ENCODE data around the gene KLHL22. TPM values are rescaled to one million over a fixed set of nuclear protein-coding genes. Genes with fewer than 3 reads are reported as not detected.
"Not testable (repeated sequence)": the region's sequence is repeated elsewhere in the genome, so short reads cannot be mapped to it uniquely, and the experiment has no call there.

The KLHL22 gene
- polyA plus RNA-seq, 4 donors: 5.9 to 15.1 (median 8.6) TPM

DNA sequence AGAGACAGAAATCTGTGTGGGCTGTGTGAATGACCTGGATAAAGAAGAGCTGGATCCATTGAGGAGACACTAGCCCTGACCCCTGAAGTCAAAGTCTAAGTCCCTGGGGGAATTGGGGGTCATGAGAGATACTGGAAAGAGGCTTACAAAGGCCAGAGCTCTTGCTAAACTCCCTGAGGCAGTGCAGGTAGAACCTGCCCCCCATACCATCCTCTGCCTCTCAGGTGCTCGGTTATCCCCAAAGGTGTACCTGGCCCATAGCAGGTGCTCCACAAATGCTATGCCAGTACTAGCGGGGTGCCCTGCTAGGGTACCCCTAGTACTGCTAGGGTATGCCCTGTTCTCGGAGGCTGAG lies 38.9 kb downstream of the KLHL22 start:
- FAIRE-seq: no peak
- no peak for DNase-seq
- Histone ChIP-seq H3K27ac (ENCODE audit: low read depth in 1 of 3, low read length in 2 of 3) (no peak overlapping the region), H3K4me3 (ENCODE audit: low read depth in 1 of 3, low read length in 3 of 3) (no peak overlapping the region), H3K4me1 (ENCODE audit: control insufficient read depth in 3 of 3, insufficient read depth in 2 of 3, low read depth in 1 of 3, low read length in 2 of 3) (peaks cover 0 to 10% (median 0%) of the 10 kb centered on the region in 3 donors), H3K9me3 (ENCODE audit: control insufficient read depth in 2 of 2, insufficient read depth in 1 of 2, low read depth in 1 of 2, low read length in 1 of 2) (no peaks in the 10 kb centered on the region), H3K27me3 (ENCODE audit: control insufficient read depth in 3 of 3, insufficient read depth in 3 of 3, low read length in 3 of 3) (no peaks in the 10 kb centered on the region), H3K36me3 (ENCODE audit: control insufficient read depth in 3 of 3, insufficient read depth in 2 of 3, low read depth in 1 of 3, low read length in 3 of 3) (peaks cover 0 to 44% (median 0%) of the 10 kb centered on the region in 3 donors)
- 90 to 97% (median 94%) methylated on average over 3 of the region's 3 CpGs for WGBS, 3 donors

DNA sequence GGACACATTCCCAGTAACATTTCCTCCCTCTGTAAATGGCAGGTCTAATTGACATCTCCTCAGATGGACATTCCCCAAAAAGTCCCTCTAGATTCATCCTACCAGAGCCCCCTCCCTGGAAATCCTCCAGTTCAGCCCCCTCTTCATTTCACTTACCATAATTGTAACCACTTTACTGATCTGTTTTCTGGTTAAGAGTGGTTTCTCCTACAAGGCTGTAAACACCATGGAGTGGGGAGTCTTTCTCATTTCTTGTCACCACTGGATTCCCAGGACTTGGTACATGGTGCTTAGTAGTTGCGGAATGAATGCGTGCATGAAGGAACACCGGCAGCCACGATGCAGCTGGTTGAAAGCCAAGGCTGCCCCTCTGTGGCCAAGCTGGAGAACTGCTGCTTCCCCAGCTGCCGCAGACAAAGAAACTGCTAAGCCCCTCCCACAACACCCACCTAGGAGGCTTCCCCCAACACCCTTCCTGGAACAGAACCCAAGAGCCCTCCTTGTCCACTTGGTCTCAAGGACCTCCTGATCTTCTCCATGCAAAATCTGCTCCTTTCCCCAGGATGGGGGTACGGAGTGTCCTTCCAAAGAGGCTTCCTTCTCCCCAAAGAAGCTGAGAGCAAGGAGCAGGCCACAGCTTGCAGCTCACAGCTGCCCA lies 39.4 kb downstream of the KLHL22 start:
- Histone ChIP-seq H3K36me3 (ENCODE audit: control insufficient read depth in 3 of 3, insufficient read depth in 2 of 3, low read depth in 1 of 3, low read length in 3 of 3) (peaks cover 0 to 48% (median 0%) of the 10 kb centered on the region in 3 donors), H3K9me3 (ENCODE audit: control insufficient read depth in 2 of 2, insufficient read depth in 1 of 2, low read depth in 1 of 2, low read length in 1 of 2) (no peaks in the 10 kb centered on the region), H3K27me3 (ENCODE audit: control insufficient read depth in 3 of 3, insufficient read depth in 3 of 3, low read length in 3 of 3) (no peaks in the 10 kb centered on the region), H3K27ac (ENCODE audit: low read depth in 1 of 3, low read length in 2 of 3) (no peak overlapping the region), H3K4me3 (ENCODE audit: low read depth in 1 of 3, low read length in 3 of 3) (no peak overlapping the region), H3K4me1 (ENCODE audit: control insufficient read depth in 3 of 3, insufficient read depth in 2 of 3, low read depth in 1 of 3, low read length in 2 of 3) (peaks cover 0 to 10% (median 0%) of the 10 kb centered on the region in 3 donors)
- FAIRE-seq (no peak), DNase-seq (peak; percentile 63 to 81)
- WGBS, 3 donors: 17 to 24% (median 20%) methylated on average over 6 of the region's 6 CpGs

DNA sequence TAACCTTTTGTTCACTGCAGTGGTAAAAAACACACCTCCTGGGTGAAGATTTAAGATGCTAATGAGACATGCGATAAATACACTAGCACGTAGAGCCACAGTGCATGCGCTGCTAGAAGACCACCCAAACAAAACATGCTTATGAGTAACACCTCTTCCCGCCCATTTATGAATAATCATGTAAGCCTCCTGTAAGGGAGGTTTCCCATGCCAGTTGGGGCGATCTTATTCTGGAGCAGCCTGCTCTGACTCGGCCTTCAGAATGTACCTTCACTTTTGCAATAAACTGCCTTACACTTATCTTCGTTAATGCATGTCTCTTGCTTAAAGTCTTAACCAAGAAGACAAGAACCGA lies 39.9 kb downstream of the KLHL22 start:
- Histone ChIP-seq H3K27ac (ENCODE audit: low read depth in 1 of 3, low read length in 2 of 3) (no peak overlapping the region), H3K9me3 (ENCODE audit: control insufficient read depth in 2 of 2, insufficient read depth in 1 of 2, low read depth in 1 of 2, low read length in 1 of 2) (no peaks in the 10 kb centered on the region), H3K36me3 (ENCODE audit: control insufficient read depth in 3 of 3, insufficient read depth in 2 of 3, low read depth in 1 of 3, low read length in 3 of 3) (peaks cover 2 to 46% (median 3%) of the 10 kb centered on the region in 3 donors), H3K27me3 (ENCODE audit: control insufficient read depth in 3 of 3, insufficient read depth in 3 of 3, low read length in 3 of 3) (no peaks in the 10 kb centered on the region), H3K4me3 (ENCODE audit: low read depth in 1 of 3, low read length in 3 of 3) (no peak overlapping the region), H3K4me1 (ENCODE audit: control insufficient read depth in 3 of 3, insufficient read depth in 2 of 3, low read depth in 1 of 3, low read length in 2 of 3) (peaks cover 0 to 10% (median 0%) of the 10 kb centered on the region in 3 donors)
- 88 to 93% (median 92%) methylated on average over 8 of the region's 8 CpGs for WGBS, 3 donors
- DNase-seq: no peak
- FAIRE-seq: no peak

DNA sequence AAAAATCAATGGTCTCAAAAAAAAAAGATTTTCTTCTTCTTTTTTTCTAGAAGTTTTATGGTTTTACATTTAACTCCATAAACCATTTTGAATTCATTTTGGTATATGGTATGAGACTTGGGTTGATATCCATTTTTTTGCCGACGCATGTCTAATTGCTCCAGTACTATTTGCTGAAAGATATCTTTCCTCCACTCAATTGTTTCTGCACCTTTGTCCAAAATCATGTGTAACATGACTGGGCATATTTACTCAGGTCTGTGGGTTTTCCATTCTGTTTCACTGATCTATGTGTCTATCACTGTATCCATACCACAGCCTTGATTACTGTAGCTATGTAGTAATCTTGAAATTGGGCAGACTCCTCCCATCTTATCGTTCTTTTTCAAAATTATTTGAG lies 42.4 kb downstream of the KLHL22 start:
- Histone ChIP-seq H3K36me3 (ENCODE audit: control insufficient read depth in 3 of 3, insufficient read depth in 2 of 3, low read depth in 1 of 3, low read length in 3 of 3) (peaks cover 2 to 30% (median 3%) of the 10 kb centered on the region in 3 donors), H3K4me3 (ENCODE audit: low read depth in 1 of 3, low read length in 3 of 3) (no peak overlapping the region), H3K4me1 (ENCODE audit: control insufficient read depth in 3 of 3, insufficient read depth in 2 of 3, low read depth in 1 of 3, low read length in 2 of 3) (peaks cover 0 to 10% (median 0%) of the 10 kb centered on the region in 3 donors), H3K9me3 (ENCODE audit: control insufficient read depth in 2 of 2, insufficient read depth in 1 of 2, low read depth in 1 of 2, low read length in 1 of 2) (no peaks in the 10 kb centered on the region), H3K27me3 (ENCODE audit: control insufficient read depth in 3 of 3, insufficient read depth in 3 of 3, low read length in 3 of 3) (no peaks in the 10 kb centered on the region), H3K27ac (ENCODE audit: low read depth in 1 of 3, low read length in 2 of 3) (no peak overlapping the region)
- DNase-seq: no peak
- FAIRE-seq: no peak
- 96 to 98% (median 97%) methylated on average over 3 of the region's 3 CpGs for WGBS, 3 donors

DNA sequence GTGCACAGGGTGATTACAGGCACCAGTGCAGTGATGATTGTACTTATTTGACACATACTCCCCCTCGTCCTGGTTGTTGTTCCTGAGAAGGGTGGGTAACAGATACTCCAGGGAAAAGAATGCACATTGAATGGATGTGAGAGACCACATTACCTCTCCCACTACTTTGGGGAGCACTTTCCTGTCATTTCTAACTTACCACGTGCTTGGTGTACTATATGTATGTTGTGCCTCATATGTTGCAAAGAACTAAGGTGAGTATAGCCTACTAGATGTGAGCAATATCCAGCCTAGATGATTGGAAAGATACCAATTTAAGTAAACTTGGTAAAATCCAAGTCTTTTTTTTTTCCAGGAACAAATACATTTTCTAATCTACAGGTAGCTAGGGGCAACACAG lies 43.7 kb downstream of the KLHL22 start:
- 77 to 87% (median 82%) methylated on average over 2 of the region's 2 CpGs for WGBS, 3 donors
- no peak for FAIRE-seq
- Histone ChIP-seq H3K9me3 (ENCODE audit: control insufficient read depth in 2 of 2, insufficient read depth in 1 of 2, low read depth in 1 of 2, low read length in 1 of 2) (no peaks in the 10 kb centered on the region), H3K4me1 (ENCODE audit: control insufficient read depth in 3 of 3, insufficient read depth in 2 of 3, low read depth in 1 of 3, low read length in 2 of 3) (peaks cover 0 to 10% (median 0%) of the 10 kb centered on the region in 3 donors), H3K27me3 (ENCODE audit: control insufficient read depth in 3 of 3, insufficient read depth in 3 of 3, low read length in 3 of 3) (no peaks in the 10 kb centered on the region), H3K27ac (ENCODE audit: low read depth in 1 of 3, low read length in 2 of 3) (no peak overlapping the region), H3K4me3 (ENCODE audit: low read depth in 1 of 3, low read length in 3 of 3) (no peak overlapping the region), H3K36me3 (ENCODE audit: control insufficient read depth in 3 of 3, insufficient read depth in 2 of 3, low read depth in 1 of 3, low read length in 3 of 3) (peaks cover 2 to 19% (median 3%) of the 10 kb centered on the region in 3 donors)
- DNase-seq: no peak

DNA sequence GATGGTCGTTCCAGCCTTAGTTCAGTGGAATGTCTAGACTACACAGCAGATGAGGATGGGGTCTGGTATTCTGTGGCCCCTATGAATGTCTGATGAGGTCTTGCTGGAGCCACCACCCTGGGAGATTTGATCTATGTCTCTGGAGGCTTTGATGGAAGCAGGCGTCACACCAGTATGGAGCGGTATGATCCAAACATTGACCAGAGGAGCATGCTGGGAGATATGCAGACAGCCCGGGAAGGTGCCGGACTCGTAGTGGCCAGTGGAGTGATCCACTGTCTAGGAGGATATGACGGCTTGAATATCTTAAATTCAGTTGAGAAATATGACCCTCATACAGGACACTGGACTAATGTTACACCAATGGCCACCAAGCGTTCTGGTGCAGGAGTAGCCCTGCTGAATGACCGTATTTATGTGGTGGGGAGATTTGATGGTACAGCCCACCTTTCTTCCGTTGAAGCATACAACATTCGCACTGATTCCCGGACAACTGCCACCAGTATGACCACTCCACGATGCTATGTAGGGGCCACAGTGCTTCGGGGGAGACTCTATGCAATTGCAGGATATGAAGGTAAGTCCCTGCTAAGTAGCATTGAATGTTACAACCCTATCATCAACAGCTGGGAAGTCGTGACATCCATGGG lies 44.3 kb downstream of the KLHL22 start:
- H3K4me3 ChIP-seq (ENCODE audit: low read depth in 1 of 3, low read length in 3 of 3); H3K9me3 ChIP-seq (ENCODE audit: control insufficient read depth in 2 of 2, insufficient read depth in 1 of 2, low read depth in 1 of 2, low read length in 1 of 2); H3K27ac ChIP-seq (ENCODE audit: low read depth in 1 of 3, low read length in 2 of 3); H3K27me3 ChIP-seq (ENCODE audit: control insufficient read depth in 3 of 3, insufficient read depth in 3 of 3, low read length in 3 of 3); DNase-seq; FAIRE-seq: not testable (repeated sequence)
- WGBS, 3 donors: 94 to 95% (median 94%) methylated on average over 15 of the region's 15 CpGs
- peaks cover 0 to 10% (median 0%) of the 10 kb centered on the region in 3 donors for H3K4me1 ChIP-seq (ENCODE audit: control insufficient read depth in 3 of 3, insufficient read depth in 2 of 3, low read depth in 1 of 3, low read length in 2 of 3)
- H3K36me3 ChIP-seq (ENCODE audit: control insufficient read depth in 3 of 3, insufficient read depth in 2 of 3, low read depth in 1 of 3, low read length in 3 of 3): peaks cover 2 to 17% (median 3%) of the 10 kb centered on the region in 3 donors

DNA sequence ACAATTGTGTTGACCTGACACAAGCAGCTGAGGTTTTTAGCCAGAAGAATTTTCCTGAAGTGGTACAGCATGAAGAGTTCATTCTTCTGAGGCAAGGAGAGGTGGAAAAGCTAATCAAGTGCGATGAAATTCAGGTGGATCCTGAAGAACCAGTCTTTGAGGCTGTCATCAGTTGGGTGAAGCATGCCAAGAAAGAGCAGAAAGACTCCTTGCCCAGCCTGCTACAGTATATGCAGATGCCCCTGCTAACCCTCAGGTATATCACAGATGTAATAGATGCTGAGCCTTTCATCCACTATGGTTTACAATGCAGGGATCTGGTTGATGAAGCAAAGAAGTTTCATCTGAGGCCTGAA lies 45.1 kb downstream of the KLHL22 start:
- Histone ChIP-seq H3K9me3 (ENCODE audit: control insufficient read depth in 2 of 2, insufficient read depth in 1 of 2, low read depth in 1 of 2, low read length in 1 of 2) (no peaks in the 10 kb centered on the region), H3K4me1 (ENCODE audit: control insufficient read depth in 3 of 3, insufficient read depth in 2 of 3, low read depth in 1 of 3, low read length in 2 of 3) (peaks cover 0 to 4% (median 0%) of the 10 kb centered on the region in 3 donors), H3K27ac (ENCODE audit: low read depth in 1 of 3, low read length in 2 of 3) (no peak overlapping the region), H3K4me3 (ENCODE audit: low read depth in 1 of 3, low read length in 3 of 3) (no peak overlapping the region), H3K27me3 (ENCODE audit: control insufficient read depth in 3 of 3, insufficient read depth in 3 of 3, low read length in 3 of 3) (no peaks in the 10 kb centered on the region), H3K36me3 (ENCODE audit: control insufficient read depth in 3 of 3, insufficient read depth in 2 of 3, low read depth in 1 of 3, low read length in 3 of 3) (peaks cover 2 to 24% (median 3%) of the 10 kb centered on the region in 3 donors)
- DNase-seq: no peak
- no peak for FAIRE-seq
- 88 to 100% (median 96%) methylated on average over 1 of the region's 1 CpG for WGBS, 3 donors

DNA sequence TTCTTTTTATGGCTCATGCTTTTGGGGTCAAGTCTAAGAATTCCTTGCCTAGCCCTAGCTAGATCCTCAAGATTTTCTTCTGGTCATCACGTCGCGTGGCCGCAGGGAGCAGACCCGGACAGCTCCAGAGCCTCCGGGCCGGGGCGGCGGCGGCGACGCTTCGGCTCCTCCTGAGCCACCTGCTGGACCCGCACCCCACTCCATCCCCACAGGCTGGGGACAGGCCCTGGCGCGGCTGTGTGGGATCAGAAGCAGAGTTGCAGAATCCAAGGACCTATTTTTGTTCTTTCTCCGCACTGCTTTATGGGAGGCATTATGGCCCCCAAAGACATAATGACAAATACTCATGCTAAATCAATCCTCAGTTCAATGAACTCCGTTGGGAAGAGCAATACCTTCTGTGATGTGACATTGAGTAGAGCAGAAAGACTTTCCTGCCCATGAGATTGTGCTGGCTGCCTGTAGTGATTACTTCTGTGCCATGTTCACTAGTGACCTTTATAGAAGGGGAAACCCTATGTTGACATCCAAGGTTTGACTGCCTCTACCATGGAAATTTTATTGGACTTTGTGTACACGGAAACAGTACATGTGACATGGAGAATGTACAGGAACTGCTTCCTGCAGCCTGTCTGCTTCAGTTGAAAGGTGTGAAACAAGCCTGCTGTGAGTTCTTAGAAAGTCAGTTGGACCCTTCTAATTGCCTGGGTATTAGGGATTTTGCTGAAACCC lies 45.6 kb downstream of the KLHL22 start:
- Histone ChIP-seq H3K4me3 (ENCODE audit: low read depth in 1 of 3, low read length in 3 of 3) (no peak overlapping the region), H3K4me1 (ENCODE audit: control insufficient read depth in 3 of 3, insufficient read depth in 2 of 3, low read depth in 1 of 3, low read length in 2 of 3) (no peaks in the 10 kb centered on the region), H3K9me3 (ENCODE audit: control insufficient read depth in 2 of 2, insufficient read depth in 1 of 2, low read depth in 1 of 2, low read length in 1 of 2) (no peaks in the 10 kb centered on the region), H3K27me3 (ENCODE audit: control insufficient read depth in 3 of 3, insufficient read depth in 3 of 3, low read length in 3 of 3) (no peaks in the 10 kb centered on the region), H3K27ac (ENCODE audit: low read depth in 1 of 3, low read length in 2 of 3) (no peak overlapping the region), H3K36me3 (ENCODE audit: control insufficient read depth in 3 of 3, insufficient read depth in 2 of 3, low read depth in 1 of 3, low read length in 3 of 3) (peaks cover 2 to 24% (median 3%) of the 10 kb centered on the region in 3 donors)
- DNase-seq (no peak), FAIRE-seq (no peak)
- 94 to 96% (median 96%) methylated on average over 19 of the region's 19 CpGs for WGBS, 3 donors

Data from small intestine (tissue), 7 donors.